Nephron progenitor cell (in vitro differentiated cells): Measurements from ENCODE around the gene FMNL3.

Source experiments
- DNase-seq: peaks from one replicate; pipeline ENCODE4 v3.0.0; 2021
- H3K27ac Mint-ChIP-seq: 2 replicates; pipeline ENCODE4 v1.8.0; 2021; ENCODE audit warnings: mild to moderate bottlenecking, moderate library complexity, mixed read lengths
- H3K27me3 Mint-ChIP-seq: 2 replicates; pipeline ENCODE4 v1.8.0; 2021; ENCODE audit warnings: mild to moderate bottlenecking, low read depth, mixed read lengths; ENCODE audit not compliant: poor library complexity
- H3K36me3 Mint-ChIP-seq: 2 replicates; pipeline ENCODE4 v1.8.0; 2021; ENCODE audit warnings: low read depth, mixed read lengths
- H3K4me1 Mint-ChIP-seq: 2 replicates; pipeline ENCODE4 v1.8.0; 2021; ENCODE audit warnings: mixed read lengths
- H3K4me3 Mint-ChIP-seq: 2 replicates; pipeline ENCODE4 v1.8.0; 2021; ENCODE audit warnings: mild to moderate bottlenecking, moderate library complexity, mixed read lengths
- H3K9me3 Mint-ChIP-seq: 2 replicates; pipeline ENCODE4 v1.8.0; 2021; ENCODE audit warnings: mild to moderate bottlenecking, moderate library complexity, mixed read lengths
- CTCF ChIP-seq: fragments of 200-600 bp; sonication (generic); IDR thresholded peaks from 2 replicates; pipeline ENCODE4 v1.5.0; 2021; ENCODE audit warnings: antibody characterized with exemption

The FMNL3 gene

GRCh38 chr12:49674318-49674981 lies 32.8 kb downstream of the FMNL3 start:
- H3K36me3 Mint-ChIP-seq, result no peaks in the 10 kb centered on the region
- H3K4me3 Mint-ChIP-seq, result no peak overlapping the region

GRCh38 chr12:49673446-49674317 lies 33.5 kb downstream of the FMNL3 start:
- DNase-seq, result peak; percentile 68
- no peaks in the 10 kb centered on the region for H3K36me3 Mint-ChIP-seq
- no peaks in the 10 kb centered on the region for H3K9me3 Mint-ChIP-seq
- peaks cover 75% of the 10 kb centered on the region for H3K4me1 Mint-ChIP-seq
- peak overlapping the region; percentile 51 for H3K4me3 Mint-ChIP-seq
- peak; percentile 20 for TF ChIP-seq CTCF
- H3K27ac Mint-ChIP-seq, result peak overlapping the region; percentile 94
- H3K27me3 Mint-ChIP-seq, result peaks cover 3% of the 10 kb centered on the region

More at GRCh38 chr12:49674318-49674981, 32.8 kb downstream of the FMNL3 start:
- no peak for DNase-seq
- Mint-ChIP-seq H3K9me3 (no peaks in the 10 kb centered on the region), H3K27me3 (peaks cover 3% of the 10 kb centered on the region), H3K4me1 (peaks cover 75% of the 10 kb centered on the region), H3K27ac (peak overlapping the region; percentile 94)
- no peak for TF ChIP-seq CTCF

- Mint-ChIP-seq H3K4me1 (peaks cover 75% of the 10 kb centered on the region), H3K27ac (peak overlapping the region; percentile 94), H3K9me3 (no peaks in the 10 kb centered on the region), H3K4me3 (peak overlapping the region; percentile 44), H3K27me3 (no peaks in the 10 kb centered on the region), H3K36me3 (no peaks in the 10 kb centered on the region)
- no peak for TF ChIP-seq CTCF
- DNase-seq, result no peak
These were observed 34.6 kb downstream of the FMNL3 start for GRCh38 chr12:49672301-49673217.

GRCh38 chr12:49671031-49671765 lies 36.0 kb downstream of the FMNL3 start:
- Mint-ChIP-seq H3K4me1 (peaks cover 65% of the 10 kb centered on the region), H3K27me3 (no peaks in the 10 kb centered on the region)
- TF ChIP-seq CTCF, result no peak

GRCh38 chr12:49669796-49670195 lies 37.4 kb downstream of the FMNL3 start:
- no peaks in the 10 kb centered on the region for H3K9me3 Mint-ChIP-seq
- H3K4me1 Mint-ChIP-seq, result peaks cover 58% of the 10 kb centered on the region
- no peak overlapping the region for H3K27ac Mint-ChIP-seq
- peaks cover 6% of the 10 kb centered on the region for H3K36me3 Mint-ChIP-seq
- no peaks in the 10 kb centered on the region for H3K27me3 Mint-ChIP-seq
- H3K4me3 Mint-ChIP-seq, result no peak overlapping the region
- DNase-seq, result no peak
- TF ChIP-seq CTCF, result no peak

More at GRCh38 chr12:49671031-49671765, 36.0 kb downstream of the FMNL3 start:
- DNase-seq, result no peak
- Mint-ChIP-seq H3K36me3 (peaks cover 2% of the 10 kb centered on the region), H3K4me3 (no peak overlapping the region), H3K9me3 (no peaks in the 10 kb centered on the region), H3K27ac (no peak overlapping the region)
